Head of caudate nucleus (tissue), 42 donors: Measurements from ENCODE around the gene PDIA2.
"Not testable (repeated sequence)": the region's sequence is repeated elsewhere in the genome, so short reads cannot be mapped to it uniquely, and the experiment has no call there.

Experiments
- DNase-seq, 42 donors: peaks; one replicate each; pipeline versions ENCODE4 v3.0.0 to v3.0.0-alpha.2; 2020 to 2021; ENCODE audit warnings: mixed read lengths in 7 of 42
- intact Hi-C: fragments of 100-400 bp; cut with DNase I; formaldehyde crosslinking; loops from one replicate; pipeline ENCODE4 v1.15.0; 2022

Gene PDIA2

DNA sequence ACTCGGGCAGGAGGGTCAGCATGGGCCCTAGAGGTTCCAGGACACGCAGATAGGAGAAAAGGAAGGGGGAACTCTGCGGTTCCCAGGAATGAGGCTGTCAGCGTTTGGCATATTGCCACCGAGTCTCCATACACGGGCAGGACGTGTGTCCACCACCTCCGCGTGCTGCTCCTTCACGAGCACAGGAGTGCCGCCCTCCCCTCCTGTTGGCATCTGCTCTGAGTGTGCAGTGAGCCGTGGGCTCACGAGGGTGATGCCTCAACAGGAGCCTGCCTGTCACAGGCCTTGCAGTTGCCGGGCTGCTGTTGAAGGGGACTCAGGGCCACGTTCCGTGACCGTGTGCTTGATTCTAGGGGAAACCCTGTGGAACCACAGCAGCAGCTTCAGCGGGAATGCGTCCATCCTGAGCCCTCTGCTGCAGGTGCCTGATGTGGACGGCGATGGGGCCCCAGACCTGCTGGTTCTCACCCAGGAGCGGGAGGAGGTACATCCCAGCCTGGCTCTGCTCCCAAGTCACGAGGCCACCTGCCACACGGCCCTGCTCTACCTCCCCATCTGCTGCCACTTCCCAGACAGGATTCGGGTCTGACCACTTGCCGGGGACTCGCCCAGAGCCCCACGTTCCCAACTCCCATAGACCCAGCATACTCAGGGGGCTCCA, 21.8 kb upstream of the PDIA2 start:
- DNase-seq: no peak
- intact Hi-C loops: no loop called here

DNA sequence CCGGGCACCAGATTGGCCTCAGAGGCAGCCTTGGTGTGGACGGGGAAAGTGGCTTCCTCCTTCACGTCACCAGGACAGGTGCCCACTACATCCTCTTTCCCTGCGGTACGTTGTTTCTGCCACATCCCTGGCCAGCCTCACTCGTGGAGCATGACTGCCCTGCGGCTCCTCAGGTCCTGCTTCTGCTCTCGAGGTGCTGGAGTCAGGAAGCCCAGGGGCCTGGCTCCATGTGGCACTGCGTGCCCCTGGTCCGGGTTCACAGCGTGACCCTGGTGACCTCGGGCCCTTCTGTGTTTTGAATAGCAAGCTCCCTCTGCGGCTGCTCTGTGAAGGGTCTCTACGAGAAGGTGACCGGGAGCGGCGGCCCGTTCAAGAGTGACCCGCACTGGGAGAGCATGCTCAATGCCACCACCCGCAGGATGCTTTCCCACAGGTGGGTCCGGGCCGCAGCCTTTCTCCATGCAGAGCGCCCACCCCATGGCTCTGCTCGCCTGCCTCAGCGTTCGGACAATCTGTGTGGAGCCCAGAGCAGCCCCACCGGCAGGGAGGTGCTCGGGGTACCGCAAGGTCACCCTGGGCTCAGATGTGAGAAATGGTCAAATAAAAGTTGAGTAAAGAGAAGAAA, 20.7 kb upstream of the PDIA2 start:
- intact Hi-C loops: no loop called here

DNA sequence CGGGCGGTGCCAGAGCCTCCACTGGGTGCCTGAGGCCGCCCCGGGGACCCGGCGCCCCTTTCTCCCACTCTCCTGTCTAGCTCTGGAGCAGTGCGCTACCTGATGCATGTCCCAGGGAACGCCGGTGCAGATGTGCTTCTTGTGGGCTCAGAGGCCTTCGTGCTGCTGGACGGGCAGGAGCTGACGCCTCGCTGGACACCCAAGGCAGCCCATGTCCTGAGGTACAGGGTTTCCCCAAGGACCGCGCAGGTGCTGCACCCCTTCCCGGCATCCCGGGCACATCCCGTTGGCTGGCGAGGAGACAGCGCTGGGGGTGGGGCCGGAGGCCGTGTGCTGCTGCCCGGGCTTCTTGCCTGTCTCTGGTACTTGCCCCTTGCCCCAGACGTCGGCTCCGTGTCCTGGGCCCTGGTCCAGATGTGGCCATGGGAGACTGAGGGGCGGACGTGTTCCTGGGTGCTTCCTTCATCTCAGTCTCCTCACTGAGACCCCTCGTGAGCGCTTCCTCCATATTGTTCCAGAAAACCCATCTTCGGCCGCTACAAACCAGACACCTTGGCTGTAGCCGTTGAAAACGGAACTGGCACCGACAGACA, 19.7 kb upstream of the PDIA2 start:
- intact Hi-C loops: no loop called here
- DNase-seq: no peak

More for the DNA sequence above, 20.7 kb upstream of the PDIA2 start:
- DNase-seq: no peak

DNA sequence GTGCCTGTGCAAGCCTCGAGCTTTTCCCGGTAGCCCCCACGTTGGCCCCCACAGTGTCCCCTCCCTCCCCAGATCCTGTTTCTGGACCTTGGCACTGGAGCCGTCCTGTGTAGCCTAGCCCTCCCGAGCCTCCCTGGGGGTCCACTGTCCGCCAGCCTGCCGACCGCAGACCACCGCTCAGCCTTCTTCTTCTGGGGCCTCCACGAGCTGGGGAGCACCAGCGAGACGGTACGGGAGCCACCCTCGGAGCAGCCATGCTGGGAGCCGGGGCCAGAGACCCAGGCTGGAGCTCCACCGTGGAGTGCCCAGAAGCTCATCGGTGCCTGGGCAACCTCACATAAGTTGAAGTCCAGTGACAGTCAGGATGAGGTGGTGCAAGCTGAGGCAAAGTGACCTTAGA, 19.0 kb upstream of the PDIA2 start:
- no peak for DNase-seq
- intact Hi-C loops: no loop called here

DNA sequence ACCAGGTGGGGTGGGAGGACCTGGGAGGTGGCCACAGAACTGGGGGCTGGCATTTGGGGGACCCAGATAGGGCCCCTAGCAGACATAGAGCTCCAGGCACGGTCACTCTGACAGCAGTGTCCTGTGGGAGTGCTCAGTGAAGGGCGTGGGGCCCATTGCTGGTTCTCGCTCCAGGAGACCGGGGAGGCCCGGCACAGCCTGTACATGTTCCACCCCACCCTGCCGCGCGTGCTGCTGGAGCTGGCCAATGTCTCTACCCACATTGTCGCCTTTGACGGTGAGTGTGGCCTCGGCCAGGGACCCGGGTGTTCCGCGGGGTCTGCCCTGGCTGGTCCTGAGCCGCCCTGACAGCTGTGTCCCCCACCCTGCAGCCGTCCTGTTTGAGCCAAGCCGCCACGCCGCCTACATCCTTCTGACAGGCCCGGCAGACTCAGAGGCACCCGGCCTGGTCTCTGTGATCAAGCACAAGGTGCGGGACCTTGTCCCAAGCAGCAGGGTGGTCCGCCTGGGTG, 18.5 kb upstream of the PDIA2 start:
- intact Hi-C loops: no loop called here
- DNase-seq: no peak

DNA sequence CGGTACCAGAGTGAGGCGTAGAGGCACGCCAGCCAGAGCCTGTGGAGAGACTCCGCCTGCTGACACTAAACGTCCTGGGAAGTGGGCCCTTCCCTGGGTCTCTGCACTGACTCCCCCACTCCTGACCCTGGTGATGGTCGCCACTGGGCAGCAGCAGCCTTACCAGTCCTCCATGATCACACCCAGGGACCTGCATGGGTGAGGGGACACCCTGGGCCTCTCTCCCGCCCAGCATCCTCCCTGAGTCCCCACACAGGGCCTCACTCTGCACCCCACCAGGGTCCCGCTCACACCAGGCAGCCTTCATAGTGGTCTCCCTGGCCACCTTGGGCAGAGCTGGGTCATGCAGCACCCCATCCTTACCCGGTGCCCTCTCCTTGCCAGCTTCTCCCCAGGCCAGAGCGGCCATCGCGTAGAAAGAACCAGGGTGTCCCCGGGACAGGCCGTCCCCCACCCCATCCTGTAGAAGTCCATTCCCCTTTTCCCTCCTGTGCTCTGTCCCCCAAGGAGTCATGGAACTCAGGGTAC, 17.9 kb upstream of the PDIA2 start:
- DNase-seq: no peak
- intact Hi-C loops: no loop called here

DNA sequence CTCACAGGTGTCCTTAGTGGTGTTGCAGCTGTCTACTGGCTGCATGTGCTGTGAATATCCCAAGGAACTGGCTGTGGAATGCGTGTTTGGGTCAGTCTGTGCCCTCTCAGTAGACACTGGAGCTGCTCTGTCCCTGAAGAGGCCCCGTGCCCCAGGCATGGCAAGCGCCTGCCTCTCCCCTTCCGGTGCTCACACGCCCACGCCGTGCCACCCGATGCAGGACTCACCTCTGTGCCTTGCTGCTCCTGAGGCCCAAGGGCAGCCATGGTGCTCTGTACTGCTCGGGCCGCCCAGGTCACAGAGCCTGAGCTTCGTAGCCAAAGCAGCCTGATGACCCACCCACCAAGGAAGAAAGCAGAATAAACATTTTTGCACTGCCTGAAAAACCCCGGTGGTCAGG, 17.3 kb upstream of the PDIA2 start:
- DNase-seq: no peak

DNA sequence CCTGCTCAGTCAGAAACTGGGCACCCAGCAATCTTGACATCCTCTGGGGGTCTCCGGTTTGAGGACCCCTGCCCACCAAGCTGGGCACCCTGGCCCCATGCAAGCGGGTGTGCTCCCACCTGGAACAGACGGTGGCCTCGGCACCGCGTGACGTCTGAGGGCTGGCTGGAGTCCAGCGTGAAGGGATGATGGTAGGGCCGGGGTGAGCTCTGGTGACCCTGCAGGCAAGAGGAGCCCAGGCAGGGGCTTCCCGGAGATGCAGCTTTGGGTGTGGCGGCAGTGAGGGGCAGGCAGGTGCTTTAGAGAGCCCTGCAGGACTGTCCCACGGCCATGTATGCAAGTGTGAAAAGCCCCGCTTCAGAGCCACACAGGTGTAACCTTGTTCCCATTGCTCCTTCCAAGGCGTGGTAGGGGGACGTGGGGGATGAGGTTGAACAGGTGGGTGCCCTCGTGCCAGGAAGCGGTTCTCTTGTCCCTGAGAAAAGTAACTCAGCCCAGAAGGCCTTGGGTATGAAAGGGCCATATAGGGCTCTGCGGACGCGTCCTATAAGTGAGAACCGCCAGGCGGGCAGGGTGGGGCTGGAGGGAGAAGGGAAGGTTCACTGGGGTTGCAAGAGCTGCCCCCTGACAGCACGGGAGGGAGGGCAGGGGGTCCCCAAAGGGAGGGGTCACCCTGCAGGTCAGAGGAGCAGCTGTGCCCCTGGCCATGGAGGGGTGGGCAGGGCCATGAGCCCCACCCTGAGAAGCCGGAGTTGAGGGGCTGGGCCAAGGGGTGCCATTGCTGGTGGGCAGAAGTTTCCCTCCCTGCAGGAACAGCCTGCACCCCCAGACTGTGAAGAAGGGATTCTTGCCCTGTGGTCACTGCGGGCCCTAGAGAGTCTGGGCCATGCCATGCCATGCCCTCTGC, 16.5 kb upstream of the PDIA2 start:
- intact Hi-C loops: no loop called here
- DNase-seq: no peak

More for the DNA sequence above, 17.3 kb upstream of the PDIA2 start:
- intact Hi-C loops: no loop called here

DNA sequence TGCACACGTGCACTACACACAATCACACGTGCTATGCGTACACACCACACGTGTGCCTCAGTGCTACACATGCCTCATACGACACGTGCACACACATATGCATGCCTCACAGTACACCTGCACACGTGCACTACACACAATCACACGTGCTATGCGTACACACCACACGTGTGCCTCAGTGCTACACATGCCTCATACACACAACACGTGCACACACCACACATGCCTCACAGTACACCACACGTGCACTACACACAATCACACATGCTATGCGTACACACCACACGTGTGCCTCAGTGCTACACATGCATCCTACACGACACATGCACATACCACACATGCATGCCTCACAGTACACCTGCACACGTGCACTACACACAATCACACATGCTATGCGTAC, 15.4 kb upstream of the PDIA2 start:
- DNase-seq, intact Hi-C loops: not testable (repeated sequence)

DNA sequence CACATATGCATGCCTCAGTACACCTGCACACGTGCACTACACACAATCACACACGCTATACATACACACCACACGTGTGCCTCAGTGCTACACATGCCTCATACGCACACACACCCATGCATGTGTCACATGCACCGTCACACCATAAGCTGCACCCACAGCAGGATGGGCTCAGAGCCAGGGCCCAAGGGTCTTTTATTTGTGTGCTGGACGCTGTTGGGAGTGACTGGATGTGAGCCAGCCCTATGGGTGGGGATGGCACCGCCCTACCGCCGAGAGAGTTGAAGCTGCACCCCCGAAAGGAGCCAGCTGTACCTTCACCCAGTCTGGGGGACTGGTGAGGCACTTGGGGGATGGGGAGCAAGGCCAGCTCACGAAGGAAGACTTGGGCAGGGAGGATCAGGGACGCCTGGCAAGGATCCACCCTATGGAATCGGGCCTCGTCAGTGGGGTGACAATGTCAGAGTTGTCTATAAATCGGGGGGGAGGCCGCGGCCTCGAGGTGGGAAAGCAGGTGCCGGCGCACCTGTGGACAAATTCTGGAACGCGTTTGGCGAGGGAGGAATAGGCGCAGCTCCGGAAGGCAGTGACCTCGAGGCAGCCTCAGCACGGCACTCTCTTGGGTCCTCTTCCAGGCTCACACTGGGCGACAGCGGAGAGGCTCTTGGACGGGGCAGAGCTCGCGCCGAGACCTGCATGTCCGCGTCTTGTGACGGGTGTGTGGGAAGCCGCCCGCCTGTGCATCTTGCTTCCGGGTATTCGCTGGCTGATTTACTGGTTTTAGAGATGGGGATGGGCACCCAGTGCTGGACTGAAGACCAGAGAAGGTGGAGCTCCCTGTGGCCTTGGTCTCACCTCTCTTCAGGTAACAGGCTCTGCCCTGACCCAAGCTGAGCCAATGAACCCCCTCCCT, 14.6 kb upstream of the PDIA2 start:
- no peak for DNase-seq
- intact Hi-C loops: no loop called here

DNA sequence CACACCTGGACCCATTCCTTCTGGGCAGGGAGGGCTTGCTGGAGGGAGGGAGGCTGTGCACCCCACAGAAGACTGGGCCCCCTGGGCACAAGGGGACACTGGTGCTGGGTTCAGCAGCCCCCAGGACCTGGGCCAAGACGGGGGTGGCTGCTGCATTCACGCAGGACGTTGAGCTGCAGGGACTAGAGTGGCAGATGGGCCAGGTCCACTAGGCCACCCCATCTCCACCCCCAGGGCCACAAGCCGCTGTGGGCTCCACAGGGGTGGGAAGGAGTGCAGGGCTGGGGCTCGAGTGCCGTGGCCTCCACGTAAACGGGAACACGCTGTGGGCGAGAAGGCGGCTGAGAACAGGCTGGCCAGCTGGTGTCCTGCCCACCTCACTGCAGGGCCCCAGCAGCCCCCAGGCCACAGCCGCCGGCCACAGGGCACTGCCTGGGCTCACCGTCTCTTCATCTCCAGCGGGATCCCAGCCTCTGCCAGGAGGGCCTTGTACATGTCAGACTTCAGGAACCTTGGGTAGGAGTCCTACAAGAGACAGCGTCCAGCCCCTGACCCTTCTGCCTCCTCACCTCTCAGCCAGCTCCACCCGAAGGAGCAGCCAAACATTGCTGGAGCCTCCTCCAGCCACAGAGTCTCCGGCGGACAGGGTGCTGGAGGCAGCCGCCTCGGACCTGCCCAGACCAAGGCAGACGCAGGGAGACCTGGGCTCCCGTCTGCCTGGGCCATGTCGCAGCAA, 13.7 kb upstream of the PDIA2 start:
- no peak for DNase-seq
- intact Hi-C loops: no loop called here

DNA sequence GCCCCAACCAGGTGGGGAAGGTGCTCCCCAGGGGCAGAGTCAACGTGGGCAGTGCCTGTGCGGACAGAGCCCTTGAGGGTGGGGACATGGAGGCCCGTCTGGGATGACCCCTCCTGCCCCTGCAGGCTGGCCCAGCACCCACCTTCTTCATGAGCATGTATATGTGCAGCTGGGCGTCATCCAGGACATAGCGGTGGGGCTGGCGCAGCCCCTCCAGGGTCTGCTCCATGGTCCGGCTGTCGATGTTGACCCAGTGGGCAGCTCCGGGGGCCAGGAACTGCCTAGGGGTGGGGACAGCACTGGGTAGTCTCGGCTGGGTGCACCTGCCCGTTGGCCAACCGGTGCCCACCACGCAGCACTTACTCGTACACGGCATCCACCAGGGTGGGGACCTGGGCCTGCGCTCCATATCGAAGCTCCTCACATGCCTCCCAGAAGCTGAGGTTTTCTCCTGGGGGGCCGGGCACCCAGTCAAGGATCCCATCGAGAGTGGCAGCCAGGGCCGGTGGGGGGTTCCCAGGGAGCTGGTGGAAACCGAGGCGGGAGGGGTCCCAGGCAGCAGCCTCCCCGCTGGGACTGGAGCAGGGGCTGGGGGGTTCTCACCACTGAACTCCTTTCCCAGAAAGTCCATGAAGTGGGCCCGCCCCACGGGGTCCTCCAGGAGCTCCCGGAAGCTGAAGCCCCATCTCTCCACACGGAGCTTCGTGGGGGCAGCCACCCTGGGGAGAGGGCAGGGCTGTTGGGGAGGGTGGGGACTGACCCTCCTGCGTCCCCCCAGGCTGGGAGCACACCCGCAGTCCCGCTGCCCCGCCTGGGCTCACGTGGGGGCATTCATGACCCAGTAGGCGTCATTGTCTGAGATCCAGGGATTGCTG, 12.3 kb upstream of the PDIA2 start:
- no peak for DNase-seq
- intact Hi-C loops: no loop called here

DNA sequence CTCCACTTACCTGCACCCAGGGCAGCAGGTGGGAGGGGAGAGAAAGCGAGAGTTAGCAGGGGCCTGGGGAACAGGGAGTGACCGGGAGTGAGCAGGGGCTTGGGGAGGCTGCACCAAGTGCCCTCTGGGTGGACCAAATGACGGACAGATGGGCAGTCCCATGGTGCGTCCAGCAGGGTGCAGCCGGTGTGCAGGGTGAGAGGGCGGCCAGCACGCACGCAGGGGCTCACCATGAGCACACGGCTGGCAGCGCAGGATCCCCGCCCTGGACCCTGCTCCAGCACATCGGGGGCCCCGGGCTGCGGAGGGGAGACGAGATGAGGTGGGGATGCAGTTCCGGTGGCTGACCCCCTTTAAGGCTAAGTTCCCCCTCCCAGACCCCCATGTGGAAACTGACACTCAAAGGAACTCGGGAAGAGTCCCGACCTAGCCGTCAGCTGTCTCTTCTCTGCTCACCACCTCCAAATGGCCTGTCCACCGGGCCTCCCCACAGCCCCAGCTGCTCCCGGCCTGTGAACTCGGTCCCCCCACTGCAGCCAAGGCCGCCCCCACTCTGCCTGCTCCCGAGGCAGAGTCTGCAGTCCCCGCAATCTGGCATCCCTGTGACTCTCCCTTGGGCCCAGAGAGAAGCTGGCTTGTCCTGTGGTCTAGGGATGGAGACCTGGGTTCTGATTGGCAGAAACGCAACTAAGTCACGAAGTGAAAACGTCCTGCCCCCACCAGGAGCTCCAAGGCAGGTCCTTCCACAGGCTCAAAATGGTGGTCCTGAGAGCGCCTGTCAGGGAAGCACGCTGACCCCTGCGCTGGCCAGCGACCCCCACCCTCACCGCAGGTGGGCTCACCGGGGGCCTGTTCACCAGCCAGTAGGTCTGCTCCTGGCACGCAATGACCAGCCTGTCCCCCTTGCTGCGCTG, 10.1 kb upstream of the PDIA2 start:
- intact Hi-C loops: no loop called here
- no peak for DNase-seq

DNA sequence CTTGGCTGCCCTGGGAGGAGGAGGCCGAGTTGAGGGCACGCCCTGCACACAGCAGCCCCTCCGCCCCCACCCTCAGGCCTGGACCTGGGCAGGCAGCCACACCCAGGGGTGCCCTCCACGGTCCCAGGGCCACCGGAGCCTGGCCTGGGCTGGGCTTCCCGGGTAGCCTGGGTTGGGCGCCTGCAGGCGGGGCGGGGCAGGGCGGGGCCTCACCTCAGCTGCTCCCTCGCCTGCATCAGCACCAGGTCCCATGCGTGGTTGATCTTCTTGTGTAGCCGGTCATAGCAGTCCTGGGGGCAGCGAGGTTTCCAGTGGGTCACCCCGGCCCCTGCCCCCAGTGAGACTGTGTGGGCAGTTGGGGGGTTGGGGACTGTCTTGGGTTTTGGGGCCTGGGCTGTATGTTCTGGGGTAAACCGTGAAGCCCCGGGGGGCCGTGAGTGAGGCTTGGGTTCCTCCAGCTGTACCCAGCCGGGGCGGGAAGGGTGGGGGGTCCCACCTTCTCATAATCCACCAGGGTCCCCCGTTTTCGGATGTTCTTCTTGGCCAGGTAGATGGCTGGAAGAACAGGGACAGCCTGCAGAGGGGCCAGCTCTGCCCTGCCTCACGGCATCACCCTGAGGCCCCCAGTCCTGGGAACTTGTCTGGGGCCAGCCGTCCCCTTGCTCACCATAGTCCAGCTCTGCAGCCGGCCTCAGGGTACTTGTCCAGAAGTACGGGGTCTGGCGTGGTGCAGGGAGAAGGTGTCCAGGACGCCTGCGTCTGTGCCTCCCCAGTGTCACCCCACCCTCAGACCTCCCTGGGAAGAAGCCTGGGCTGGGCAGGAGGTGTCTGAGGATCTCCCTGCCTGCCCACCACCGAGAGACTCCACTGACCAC, 9.2 kb upstream of the PDIA2 start:
- intact Hi-C loops: no loop called here
- no peak for DNase-seq
